Neuronal stem cell (in vitro differentiated cells): ENCODE measurements around the gene ZPR1.

Experiments used
- DNase-seq: peaks from one replicate; pipeline ENCODE4 v3.0.0-alpha.2; 2013; ENCODE audit warnings: low spot score
- H2AFZ ChIP-seq: one replicate; pipeline ENCODE4 v1.6.1; 2013; ENCODE audit warnings: mild to moderate bottlenecking, low read length, inconsistent platforms
- H2AK5ac ChIP-seq: 2 replicates; pipeline ENCODE4 v1.6.1; 2013; ENCODE audit warnings: low read depth, mild to moderate bottlenecking, inconsistent platforms, low read length, moderate library complexity, mixed read lengths
- H2BK120ac ChIP-seq: 2 replicates; pipeline ENCODE4 v1.6.1; 2013; ENCODE audit warnings: low read depth, mild to moderate bottlenecking, inconsistent platforms, low read length, moderate library complexity, mixed read lengths
- H2BK12ac ChIP-seq: one replicate; pipeline ENCODE4 v1.6.1; 2013; ENCODE audit warnings: low read length, inconsistent platforms
- H2BK15ac ChIP-seq: 2 replicates; pipeline ENCODE4 v1.6.1; 2013; ENCODE audit warnings: mild to moderate bottlenecking, low read length, inconsistent platforms, mixed read lengths
- H2BK5ac ChIP-seq: one replicate; pipeline ENCODE4 v1.6.1; 2013; ENCODE audit warnings: inconsistent platforms, mild to moderate bottlenecking, low read length, moderate library complexity
- H3K14ac ChIP-seq: one replicate; pipeline ENCODE4 v1.6.1; 2013; ENCODE audit warnings: low read length, inconsistent platforms
- H3K18ac ChIP-seq: 2 replicates; pipeline ENCODE4 v1.6.1; 2013; ENCODE audit warnings: low read length, inconsistent platforms
- H3K23ac ChIP-seq: 2 replicates; pipeline ENCODE4 v1.6.1; 2013; ENCODE audit warnings: low read depth, mild to moderate bottlenecking, mixed read lengths, low read length, inconsistent platforms; ENCODE audit not compliant: poor library complexity
- H3K27ac ChIP-seq: replicated peaks from 3 replicates; pipeline ENCODE4 v1.5.1; 2013; ENCODE audit warnings: low read length, inconsistent platforms
- H3K27me3 ChIP-seq, 3 experiments: 2 replicates each; pipeline ENCODE4 v1.6.1; 2013; ENCODE audit warnings: low read length in 3 of 3, mild to moderate bottlenecking in 2 of 3, inconsistent platforms in 1 of 3, low read depth in 1 of 3, mixed read lengths in 1 of 3, moderate library complexity in 1 of 3; ENCODE audit not compliant: control insufficient read depth in 3 of 3, insufficient read depth in 3 of 3
- H3K36me3 ChIP-seq, 2 donors: replicated peaks in 1 of 2; 2 replicates each; pipeline ENCODE4 v1.6.1; 2013; ENCODE audit warnings: low read length in 2 of 2; ENCODE audit not compliant: control insufficient read depth in 2 of 2, insufficient read depth in 2 of 2
- H3K4ac ChIP-seq: 2 replicates; pipeline ENCODE4 v1.6.1; 2013; ENCODE audit warnings: inconsistent platforms, mild to moderate bottlenecking, low read length, moderate library complexity
- H3K4me1 ChIP-seq, 2 donors: 1 replicate in 1 of 2; 2 replicates in 1 of 2; pipeline ENCODE4 v1.6.1; 2013; ENCODE audit warnings: low read length in 2 of 2, low read depth in 1 of 2; ENCODE audit not compliant: control insufficient read depth in 2 of 2, insufficient read depth in 1 of 2
- H3K4me2 ChIP-seq: one replicate; pipeline ENCODE4 v1.6.1; 2013; ENCODE audit warnings: mild to moderate bottlenecking, low read length, inconsistent platforms; ENCODE audit not compliant: insufficient read depth, poor library complexity, severe bottlenecking
- H3K4me3 ChIP-seq, 2 donors: 2 replicates each; pipeline ENCODE4 v1.5.1; 2013; ENCODE audit warnings: low read length in 2 of 2, mild to moderate bottlenecking in 2 of 2, inconsistent platforms in 1 of 2, moderate library complexity in 1 of 2
- H3K79me1 ChIP-seq: one replicate; pipeline ENCODE4 v1.6.1; 2013; ENCODE audit warnings: low read depth, mild to moderate bottlenecking, inconsistent platforms, low read length, moderate library complexity
- H3K9ac ChIP-seq: one replicate; pipeline ENCODE4 v1.6.1; 2013; ENCODE audit warnings: mild to moderate bottlenecking, low read depth, low read length, inconsistent platforms; ENCODE audit not compliant: poor library complexity
- H3K9me3 ChIP-seq, 2 donors: replicated peaks in 1 of 2; 2 replicates each; pipeline versions ENCODE3 to v1.6.1; 2013; ENCODE audit warnings: low read length in 2 of 2, mild to moderate bottlenecking in 2 of 2, inconsistent platforms in 1 of 2, low read depth in 1 of 2, mixed read lengths in 1 of 2, moderate library complexity in 1 of 2; ENCODE audit not compliant: control insufficient read depth in 2 of 2, insufficient read depth in 1 of 2
- H4K8ac ChIP-seq: one replicate; pipeline ENCODE4 v1.6.1; 2013; ENCODE audit warnings: low read depth, mild to moderate bottlenecking, inconsistent platforms, low read length, moderate library complexity
- H4K91ac ChIP-seq: one replicate; pipeline ENCODE4 v1.6.1; 2013; ENCODE audit warnings: low read length, low read depth, mild to moderate bottlenecking, inconsistent platforms; ENCODE audit not compliant: poor library complexity
- WGBS, 2 donors: extraction: QIAGEN DNeasy Blood & Tissue Kit; methylation state at CpG; one replicate each; pipeline ENCODE4 v1.1.7; 2013; ENCODE audit warnings: missing lambda C conversion rate in 2 of 2, mixed read lengths in 1 of 2; ENCODE audit not compliant: insufficient read length in 2 of 2, insufficient replicate concordance in 1 of 2; ENCODE audit errors: extremely low coverage in 2 of 2; 5-methylcytosine and 5-hydroxymethylcytosine counted together

The ZPR1 gene

GRCh38 chr11:116733043-116733755 lies 54.6 kb downstream of the ZPR1 start:
- H3K9ac ChIP-seq = no peak overlapping the region
- no peak overlapping the region for H2BK15ac ChIP-seq
- no peaks in the 10 kb centered on the region for H3K79me1 ChIP-seq
- no peak overlapping the region for H4K91ac ChIP-seq
- no peak overlapping the region for H3K4me3 ChIP-seq
- H2BK120ac ChIP-seq = no peak overlapping the region
- H2AFZ ChIP-seq = peak overlapping the region; percentile 68
- no peak overlapping the region for H3K23ac ChIP-seq
- no peak overlapping the region for H4K8ac ChIP-seq
- WGBS, 2 donors = no CpG with 5 or more reads among the region's 10 CpGs
- H3K27ac ChIP-seq = no peak overlapping the region
- H3K27me3 ChIP-seq = no peaks in the 10 kb centered on the region
- peaks cover 17 to 24% of the 10 kb centered on the region in 2 donors for H3K4me1 ChIP-seq
- H2BK12ac ChIP-seq = no peak overlapping the region
- H3K18ac ChIP-seq = no peak overlapping the region
- peaks cover 0 to 7% of the 10 kb centered on the region in 2 donors for H3K36me3 ChIP-seq
- H2AK5ac ChIP-seq = no peak overlapping the region
- DNase-seq = no peak
- H2BK5ac ChIP-seq = no peak overlapping the region
- H3K14ac ChIP-seq = no peak overlapping the region
- H3K4ac ChIP-seq = no peak overlapping the region
- no peaks in the 10 kb centered on the region for H3K9me3 ChIP-seq
- no peak overlapping the region for H3K4me2 ChIP-seq

- Histone ChIP-seq H2BK5ac (no peak overlapping the region), H3K27ac (no peak overlapping the region), H3K9ac (peak overlapping the region; percentile 9), H3K9me3 (no peaks in the 10 kb centered on the region), H4K91ac (no peak overlapping the region), H2BK15ac (peak overlapping the region; percentile 43), H3K27me3 (no peaks in the 10 kb centered on the region), H3K4ac (no peak overlapping the region), H3K18ac (peak overlapping the region; percentile 44), H2AK5ac (no peak overlapping the region), H2AFZ (peak overlapping the region; percentile 68), H3K79me1 (no peaks in the 10 kb centered on the region), H3K4me3 (no peak overlapping the region), H3K4me2 (peak overlapping the region; percentile 40), H3K36me3 (peaks cover 0 to 5% of the 10 kb centered on the region in 2 donors), H3K23ac (peak overlapping the region; percentile 23), H4K8ac (no peak overlapping the region), H2BK120ac (no peak overlapping the region), H3K4me1 (peaks cover 17 to 24% of the 10 kb centered on the region in 2 donors), H2BK12ac (peak overlapping the region; percentile 12), H3K14ac (no peak overlapping the region)
- WGBS, 2 donors = no CpG with 5 or more reads among the region's 25 CpGs
- peak; percentile 61 for DNase-seq
Measured at GRCh38 chr11:116732271-116733042, 55.4 kb downstream of the ZPR1 start.

GRCh38 chr11:116731821-116732220 lies 56.0 kb downstream of the ZPR1 start:
- Histone ChIP-seq H3K14ac (no peak overlapping the region), H3K27ac (peak overlapping the region; percentile 17), H3K9ac (no peak overlapping the region), H2BK15ac (peak overlapping the region; percentile 11), H2BK12ac (peak overlapping the region; percentile 12), H2BK120ac (no peak overlapping the region), H3K27me3 (no peaks in the 10 kb centered on the region), H3K36me3 (peaks cover 0 to 2% of the 10 kb centered on the region in 2 donors), H4K8ac (no peak overlapping the region), H3K4me1 (peaks cover 17 to 24% of the 10 kb centered on the region in 2 donors), H3K18ac (peak overlapping the region; percentile 91), H3K79me1 (no peaks in the 10 kb centered on the region), H4K91ac (no peak overlapping the region), H2AK5ac (peak overlapping the region; percentile 41), H3K23ac (no peak overlapping the region), H3K4me2 (no peak overlapping the region), H3K4ac (no peak overlapping the region), H3K4me3 (no peak overlapping the region), H2AFZ (no peak overlapping the region), H2BK5ac (no peak overlapping the region), H3K9me3 (no peaks in the 10 kb centered on the region)
- WGBS, 2 donors = no CpG with 5 or more reads among the region's 2 CpGs
- DNase-seq = no peak

- H2AFZ ChIP-seq = peak overlapping the region; percentile 11
- peak overlapping the region; percentile 17 for H3K27ac ChIP-seq
- H2BK5ac ChIP-seq = no peak overlapping the region
- no CpG with 5 or more reads among the region's 11 CpGs for WGBS, 2 donors
- H3K79me1 ChIP-seq = no peaks in the 10 kb centered on the region
- H2BK12ac ChIP-seq = peak overlapping the region; percentile 12
- peak overlapping the region; percentile 41 for H2AK5ac ChIP-seq
- no peak overlapping the region for H4K8ac ChIP-seq
- no peak overlapping the region for H3K4me2 ChIP-seq
- peaks cover 17 to 28% of the 10 kb centered on the region in 2 donors for H3K4me1 ChIP-seq
- no peaks in the 10 kb centered on the region for H3K9me3 ChIP-seq
- H3K27me3 ChIP-seq = no peaks in the 10 kb centered on the region
- no peaks in the 10 kb centered on the region for H3K36me3 ChIP-seq
- H3K4ac ChIP-seq = no peak overlapping the region
- H3K9ac ChIP-seq = no peak overlapping the region
- peak overlapping the region; percentile 11 for H2BK15ac ChIP-seq
- H4K91ac ChIP-seq = no peak overlapping the region
- H3K18ac ChIP-seq = peak overlapping the region; percentile 91
- peak; percentile 56 for DNase-seq
- H3K14ac ChIP-seq = no peak overlapping the region
- H3K4me3 ChIP-seq = no peak overlapping the region
- H3K23ac ChIP-seq = no peak overlapping the region
- H2BK120ac ChIP-seq = no peak overlapping the region
Measured at GRCh38 chr11:116731097-116731761, 56.6 kb downstream of the ZPR1 start.
